K562 (cell line): Measurements from ENCODE around the gene TCF4. TPM values are rescaled to one million over a fixed set of nuclear protein-coding genes. Genes with fewer than 3 reads are reported as not detected.

Source experiments
- ATAC-seq: fragments of 200-7000 bp; cut with Tn5 transposase; 3 replicates; pipeline ENCODE4 v1.9.1; 2020; ENCODE audit warnings: moderate library complexity
- BruUV-seq: library from RNA; stranded (reverse); fragments of 400-500 nt; replicated peaks from 2 replicates; lab custom pipeline; 2021; lab: Mats Ljungman, UMichigan
- CTCF ChIA-PET: fragments of 300-600 bp; formaldehyde crosslinking; extraction: SDS; loops from one replicate; lab custom pipeline; 2021; ENCODE audit warnings: low intra/inter-chr PET ratio; lab: Yijun Ruan, JAX
- POLR2A ChIA-PET: fragments of 300-600, 350-650 bp; sonication (Branson Sonifier 250); formaldehyde crosslinking; extraction: SDS; loops from one replicate; lab custom pipeline; 2021; ENCODE audit warnings: antibody characterized with exemption, inconsistent platforms; lab: Yijun Ruan, JAX
- DNase-seq, 4 experiments: peaks; one replicate each; pipeline versions ENCODE4 v3.0.0 to v3.0.0-alpha.2; 2011 to 2018; ENCODE audit warnings: low spot score in 3 of 4, mixed read lengths in 3 of 4; ENCODE audit errors: extremely low read depth in 1 of 4
- FAIRE-seq: peaks from 2 replicates; lab custom pipeline; 2011; peaks lifted over from hg19 to GRCh38; lab: Jason Lieb, UNC
- H2AFZ ChIP-seq: 2 replicates; pipeline ENCODE4 v1.6.0; 2011; ENCODE audit warnings: low read depth, low read length, control low read depth, inconsistent platforms
- H3K27ac ChIP-seq: fragments of 200-600 bp; 3 replicates; pipeline ENCODE4 v1.8.0; 2011; ENCODE audit warnings: low read depth, mild to moderate bottlenecking, control low read depth, inconsistent platforms, low read length, moderate library complexity, mixed read lengths; ENCODE audit errors: extremely low read depth
- H3K27me3 ChIP-seq, 2 experiments: fragments of 300-600 bp in 1 of 2; 2 replicates in 1 of 2; 3 replicates in 1 of 2; pipeline versions ENCODE4 v1.6.0 to v1.8.0; 2011; ENCODE audit warnings: inconsistent platforms in 2 of 2, low read length in 2 of 2, mild to moderate bottlenecking in 1 of 2, mixed read lengths in 1 of 2, moderate library complexity in 1 of 2; ENCODE audit not compliant: control insufficient read depth in 2 of 2, insufficient read depth in 2 of 2
- H3K36me3 ChIP-seq: fragments of 300-600 bp; 3 replicates; pipeline ENCODE4 v1.8.0; 2011; ENCODE audit warnings: mild to moderate bottlenecking, low read length, inconsistent platforms; ENCODE audit not compliant: control insufficient read depth, insufficient read depth
- H3K4me1 ChIP-seq, 2 experiments: fragments of 200-600 bp in 1 of 2; replicated peaks in 1 of 2; 2 replicates in 1 of 2; 3 replicates in 1 of 2; pipeline versions ENCODE4 v1.5.1 to v1.8.0; 2011; ENCODE audit warnings: inconsistent platforms in 2 of 2, low read length in 2 of 2, mild to moderate bottlenecking in 1 of 2, mixed read lengths in 1 of 2, moderate library complexity in 1 of 2; ENCODE audit not compliant: control insufficient read depth in 2 of 2, insufficient read depth in 2 of 2
- H3K4me2 ChIP-seq: 2 replicates; pipeline ENCODE4 v1.6.1; 2011; ENCODE audit warnings: low read length, control low read depth, inconsistent platforms, mixed read lengths; ENCODE audit not compliant: insufficient read depth
- H3K4me3 ChIP-seq: fragments of 200-600 bp; sonication (generic), shearing (Covaris generic); 2 replicates; pipeline ENCODE4 v1.5.1; 2016; ENCODE audit warnings: control low read depth, inconsistent platforms
- H3K79me2 ChIP-seq: fragments of 200-600 bp; 3 replicates; pipeline ENCODE4 v1.8.0; 2011; ENCODE audit warnings: low read length, inconsistent platforms; ENCODE audit not compliant: control insufficient read depth, insufficient read depth
- H3K9ac ChIP-seq, 2 experiments: 2 replicates each; pipeline versions ENCODE4 v1.6.0 to v1.6.1; 2011; ENCODE audit warnings: low read depth in 2 of 2, low read length in 2 of 2, control low read depth in 1 of 2, inconsistent platforms in 1 of 2, mild to moderate bottlenecking in 1 of 2, mixed read lengths in 1 of 2; ENCODE audit not compliant: insufficient read depth in 1 of 2
- H3K9me1 ChIP-seq: one replicate; pipeline ENCODE4 v1.6.0; 2011; ENCODE audit warnings: inconsistent platforms, mild to moderate bottlenecking, low read length, moderate library complexity; ENCODE audit not compliant: control insufficient read depth, insufficient read depth
- H3K9me3 ChIP-seq: replicated peaks from 2 replicates; pipeline ENCODE4 v1.5.1; 2011; ENCODE audit warnings: low read depth, low read length, inconsistent platforms; ENCODE audit not compliant: control insufficient read depth, insufficient read depth
- H4K20me1 ChIP-seq: replicated peaks from 2 replicates; pipeline ENCODE4 v1.6.1; 2011; ENCODE audit warnings: low read length, inconsistent platforms, mixed read lengths; ENCODE audit not compliant: control insufficient read depth, insufficient read depth
- C11orf30 ChIP-seq: fragments of 450-650 bp; IDR thresholded peaks from 2 replicates; pipeline ENCODE4 v1.6.1; 2016; ENCODE audit warnings: low read depth, mild to moderate bottlenecking
- ERF ChIP-seq: fragments of 450-650 bp; formaldehyde crosslinking; IDR thresholded peaks from 2 replicates; pipeline ENCODE4 v1.4.0; 2020; ENCODE audit warnings: mild to moderate bottlenecking, mixed read lengths
- MAFK ChIP-seq: IDR thresholded peaks from 2 replicates; pipeline ENCODE4 v1.6.1; 2011; ENCODE audit warnings: low read length, improper control_type of control experiment
- RAD21 ChIP-seq, 2 experiments: fragments of 250-450 bp in 1 of 2; fragments of 450-650 bp in 1 of 2; sonication (Bioruptor Pico) in 1 of 2; formaldehyde crosslinking in 1 of 2; IDR thresholded peaks in 1 of 2; conservative IDR thresholded peaks in 1 of 2; 2 replicates each; pipeline versions ENCODE4 v1.4.0 to v1.8.0; 2020 to 2022; ENCODE audit warnings: mild to moderate bottlenecking in 2 of 2, moderate library complexity in 1 of 2
- ZNF12 ChIP-seq: sonication (generic); formaldehyde crosslinking; IDR thresholded peaks from 2 replicates; pipeline ENCODE4 v1.4.0; 2020; ENCODE audit warnings: mild to moderate bottlenecking, missing genetic modification reagents
- WGBS: fragments of 100-300 bp; shearing (Covaris generic); methylation state at CpG from one replicate; pipeline ENCODE4 v1.1.6; 2016; ENCODE audit warnings: low coverage, mixed read lengths; ENCODE audit not compliant: insufficient coverage; ENCODE audit errors: missing lambda C conversion rate; 5-methylcytosine and 5-hydroxymethylcytosine counted together
- in situ Hi-C: fragments of 300-500 bp; cut with MboI; formaldehyde crosslinking; loops from 4 replicates; pipeline ENCODE4 v1.15.0; 2018; ENCODE audit warnings: inconsistent platforms, mixed read lengths
- intact Hi-C: fragments of 100-400 bp; cut with micrococcal nuclease; formaldehyde crosslinking; loops from 2 replicates; pipeline ENCODE4 v1.14.2; 2022
- polyA plus RNA-seq, 8 experiments: library from polyadenylated mRNA; depleted of rRNA in 4 of 8; stranded (reverse) in 5 of 8; unstranded in 3 of 8; fragments of >200 nt; fragmentation: Nextera tagmentation in 2 of 8; fragmentation: Illumina TruSeq in 1 of 8; extraction: Ambion mirVana in 2 of 8; extraction: Trizol in 1 of 8; gene quantifications; 2 replicates each; pipeline versions ENCODE4 v1.2.1 to v1.2.3, GENCODE V29; 2011 to 2014; ENCODE audit warnings: inconsistent platforms in 1 of 8, missing spikeins in 1 of 8
- total RNA-seq, 7 experiments: library from RNA; depleted of rRNA in 6 of 7; stranded (reverse); fragments of >200 nt in 6 of 7; fragmentation: Illumina TruSeq in 2 of 7; extraction: Trizol in 2 of 7; gene quantifications; 2 replicates each; pipeline versions ENCODE4 v1.2.1 to v1.2.3, GENCODE V29; 2011 to 2021; ENCODE audit warnings: low replicate concordance in 1 of 7

The TCF4 gene
- total and polyA plus RNA-seq, 9 of the 15 experiments (the other 6 are each of a cell fraction or from before 2014, with no cell fraction given): 4.8 to 24.7 (median 15.2) TPM

- Histone ChIP-seq H3K9me1 (no peaks in the 10 kb centered on the region), H3K27ac (no peak overlapping the region), H2AFZ (no peak overlapping the region), H3K36me3 (no peaks in the 10 kb centered on the region), H4K20me1 (no peaks in the 10 kb centered on the region), H3K4me3 (no peak overlapping the region), H3K79me2 (peaks cover 35% of the 10 kb centered on the region), H3K4me1 (peaks cover 7 to 41% of the 10 kb centered on the region in 2 experiments; a peak in 4 of 5 replicates), H3K9me3 (no peaks in the 10 kb centered on the region), H3K4me2 (no peak overlapping the region), H3K9ac (no peak overlapping the region; a peak in 1 of 4 replicates)
- BruUV-seq: no TSS peak
- in situ Hi-C loops: no loop called here
- POLR2A ChIA-PET: no interaction called here
- WGBS: 57% methylated on average over 5 of the region's 5 CpGs
- DNase-seq (no peak), FAIRE-seq (no peak)
- intact Hi-C loops: no loop called here
- CTCF ChIA-PET: no interaction called here
- TF ChIP-seq ZNF12 (CRISPR knock-in tag): no peak
- TF ChIP-seq ERF (CRISPR knock-in tag): no peak
- TF ChIP-seq C11orf30: no peak
- TF ChIP-seq RAD21 (CRISPR knock-in tag; conservative IDR thresholded peaks at IDR 0.05 in 1 of 2, IDR thresholded peaks at IDR 0.05 in 1 of 2): no peak
- TF ChIP-seq MAFK: no peak
- TF ChIP-seq, all 486 proteins: peak for 0
- H3K27me3 ChIP-seq: no peaks in the 10 kb centered on the region
- ATAC-seq: no peak
Observed at GRCh38 chr18:55547705-55548056, 40.3 kb downstream of the TCF4 start.
